ENCODE results near the gene RAB30. TPM values are rescaled to one million over a fixed set of nuclear protein-coding genes. Genes with fewer than 3 reads are reported as not detected.
"Not testable (repeated sequence)": the region's sequence is repeated elsewhere in the genome, so short reads cannot be mapped to it uniquely, and the experiment has no call there.

RAB30 gene
- total RNA-seq, 2 experiments from 2014 or later, result 9.9 to 10.2 TPM

GRCh38 chr11:83011333-83012167 is 60.1 kb downstream of the RAB30 start:
- Mint-ChIP-seq H3K36me3 (ENCODE audit: low read depth) (no peaks in the 10 kb centered on the region), H3K27me3 (no peaks in the 10 kb centered on the region), H3K27ac (no peak overlapping the region), H3K4me1 (peaks cover 19% of the 10 kb centered on the region), H3K9me3 (no peaks in the 10 kb centered on the region), H3K4me3 (no peak overlapping the region)
- POLR2A ChIA-PET, result no interaction called here
- CTCF ChIA-PET, result no interaction called here
- DNase-seq, result no peak

- ChIA-PET POLR2A (no interaction called here), CTCF (no interaction called here)
- no peak for DNase-seq
- H3K27ac Mint-ChIP-seq, result no peak overlapping the region
- H3K4me3 Mint-ChIP-seq, result no peak overlapping the region
- no peaks in the 10 kb centered on the region for H3K27me3 Mint-ChIP-seq
- no peaks in the 10 kb centered on the region for H3K36me3 Mint-ChIP-seq (ENCODE audit: low read depth)
- H3K4me1 Mint-ChIP-seq, result peaks cover 30% of the 10 kb centered on the region
- no peaks in the 10 kb centered on the region for H3K9me3 Mint-ChIP-seq
These were observed 61.7 kb downstream of the RAB30 start for GRCh38 chr11:83009999-83010398.

- H3K27ac Mint-ChIP-seq; H3K27me3 Mint-ChIP-seq; H3K4me3 Mint-ChIP-seq; DNase-seq; H3K9me3 Mint-ChIP-seq; H3K36me3 Mint-ChIP-seq (ENCODE audit: low read depth); POLR2A ChIA-PET: not testable (repeated sequence)
- CTCF ChIA-PET, result interaction anchor here (1.0 kb wide), 1 partner anchor 80 kb away, joined by 3 read pairs; no protein-coding TSS in a partner anchor
- peaks cover 34% of the 10 kb centered on the region for H3K4me1 Mint-ChIP-seq
These were observed 62.6 kb downstream of the RAB30 start for GRCh38 chr11:83009136-83009535.

- POLR2A ChIA-PET, result no interaction called here
- H3K27me3 Mint-ChIP-seq, result no peaks in the 10 kb centered on the region
- H3K27ac Mint-ChIP-seq, result no peak overlapping the region
- peaks cover 34% of the 10 kb centered on the region for H3K4me1 Mint-ChIP-seq
- no peak overlapping the region for H3K4me3 Mint-ChIP-seq
- H3K36me3 Mint-ChIP-seq (ENCODE audit: low read depth), result no peaks in the 10 kb centered on the region
- CTCF ChIA-PET, result interaction anchor here (1.0 kb wide), 1 partner anchor 80 kb away, joined by 3 read pairs; no protein-coding TSS in a partner anchor
- DNase-seq, result no peak
- H3K9me3 Mint-ChIP-seq, result no peaks in the 10 kb centered on the region
These were observed 63.1 kb downstream of the RAB30 start for GRCh38 chr11:83008581-83008923.

GRCh38 chr11:83007909-83008580 is 63.7 kb downstream of the RAB30 start:
- Mint-ChIP-seq H3K27ac (no peak overlapping the region), H3K36me3 (ENCODE audit: low read depth) (no peaks in the 10 kb centered on the region), H3K27me3 (no peaks in the 10 kb centered on the region), H3K4me3 (no peak overlapping the region), H3K9me3 (no peaks in the 10 kb centered on the region), H3K4me1 (peaks cover 34% of the 10 kb centered on the region)
- ChIA-PET CTCF (interaction anchor here (1.0 kb wide), 1 partner anchor 81 kb away, joined by 3 read pairs; no protein-coding TSS in a partner anchor), POLR2A (no interaction called here)
- DNase-seq, result no peak

GRCh38 chr11:83007477-83007876 is 64.2 kb downstream of the RAB30 start:
- ChIA-PET CTCF (interaction anchor here (1.6 kb wide), 1 partner anchor 12 kb away, joined by 5 read pairs; no protein-coding TSS in a partner anchor), POLR2A (interaction anchor here (0.9 to 1.3 kb wide), 3 partner anchors 10 to 63 kb away, joined by 3 to 6 read pairs (median 3); no protein-coding TSS in a partner anchor)
- Mint-ChIP-seq H3K9me3 (no peaks in the 10 kb centered on the region), H3K36me3 (ENCODE audit: low read depth) (no peaks in the 10 kb centered on the region), H3K4me1 (peaks cover 34% of the 10 kb centered on the region), H3K27me3 (no peaks in the 10 kb centered on the region), H3K27ac (no peak overlapping the region), H3K4me3 (no peak overlapping the region)
- DNase-seq, result no peak

GRCh38 chr11:83006877-83007330 is 64.8 kb downstream of the RAB30 start:
- DNase-seq, result no peak

GRCh38 chr11:83004746-83005556 is 66.7 kb downstream of the RAB30 start:
- Mint-ChIP-seq H3K36me3 (ENCODE audit: low read depth) (no peaks in the 10 kb centered on the region), H3K4me1 (peaks cover 41% of the 10 kb centered on the region), H3K9me3 (no peaks in the 10 kb centered on the region), H3K27ac (no peak overlapping the region), H3K27me3 (no peaks in the 10 kb centered on the region), H3K4me3 (no peak overlapping the region)
- DNase-seq, result no peak
- ChIA-PET POLR2A (interaction anchor here (0.6 kb wide), 1 partner anchor 189 kb away, joined by 3 read pairs; no protein-coding TSS in a partner anchor), CTCF (interaction anchor here (0.6 kb wide), 1 partner anchor 199 kb away, joined by 3 read pairs; no protein-coding TSS in a partner anchor)

More at GRCh38 chr11:83006877-83007330, 64.8 kb downstream of the RAB30 start:
- H3K9me3 Mint-ChIP-seq, result no peaks in the 10 kb centered on the region
- no peak overlapping the region for H3K4me3 Mint-ChIP-seq
- no peak overlapping the region for H3K27ac Mint-ChIP-seq
- H3K27me3 Mint-ChIP-seq, result no peaks in the 10 kb centered on the region
- POLR2A ChIA-PET, result interaction anchor here (0.9 to 1.3 kb wide), 3 partner anchors 9 to 64 kb away, joined by 3 to 6 read pairs (median 3); no protein-coding TSS in a partner anchor
- peaks cover 38% of the 10 kb centered on the region for H3K4me1 Mint-ChIP-seq
- CTCF ChIA-PET, result interaction anchor here (1.6 kb wide), 1 partner anchor 11 kb away, joined by 5 read pairs; no protein-coding TSS in a partner anchor
- no peaks in the 10 kb centered on the region for H3K36me3 Mint-ChIP-seq (ENCODE audit: low read depth)

- ChIA-PET POLR2A (no interaction called here), CTCF (no interaction called here)
- Mint-ChIP-seq H3K36me3 (ENCODE audit: low read depth) (no peaks in the 10 kb centered on the region), H3K27me3 (no peaks in the 10 kb centered on the region), H3K27ac (no peak overlapping the region), H3K4me1 (peaks cover 40% of the 10 kb centered on the region), H3K4me3 (no peak overlapping the region), H3K9me3 (no peaks in the 10 kb centered on the region)
- no peak for DNase-seq
These were observed 69.2 kb downstream of the RAB30 start for GRCh38 chr11:83002522-83002921.

GRCh38 chr11:83002053-83002452 is 69.6 kb downstream of the RAB30 start:
- ChIA-PET CTCF (no interaction called here), POLR2A (no interaction called here)
- Mint-ChIP-seq H3K27me3 (no peaks in the 10 kb centered on the region), H3K36me3 (ENCODE audit: low read depth) (no peaks in the 10 kb centered on the region), H3K27ac (no peak overlapping the region), H3K4me3 (no peak overlapping the region), H3K4me1 (peaks cover 42% of the 10 kb centered on the region), H3K9me3 (no peaks in the 10 kb centered on the region)
- DNase-seq, result no peak

- Mint-ChIP-seq H3K27ac (no peak overlapping the region), H3K36me3 (ENCODE audit: low read depth) (no peaks in the 10 kb centered on the region), H3K4me3 (no peak overlapping the region), H3K9me3 (no peaks in the 10 kb centered on the region), H3K4me1 (peaks cover 46% of the 10 kb centered on the region), H3K27me3 (no peaks in the 10 kb centered on the region)
- DNase-seq, result no peak
- CTCF ChIA-PET, result interaction anchor here (0.7 kb wide), 1 partner anchor 16 kb away, joined by 3 read pairs; no protein-coding TSS in a partner anchor
- POLR2A ChIA-PET, result interaction anchor here (1.5 kb wide), 1 partner anchor 99 kb away, joined by 4 read pairs; the partner anchor contains the start of gene DDIAS
These were observed 71.3 kb downstream of the RAB30 start for GRCh38 chr11:83000381-83000780.

GRCh38 chr11:82999232-82999631 is 72.5 kb downstream of the RAB30 start:
- Mint-ChIP-seq H3K27me3 (no peaks in the 10 kb centered on the region), H3K36me3 (ENCODE audit: low read depth) (peaks cover 2% of the 10 kb centered on the region), H3K4me1 (peaks cover 39% of the 10 kb centered on the region), H3K27ac (no peak overlapping the region), H3K4me3 (no peak overlapping the region), H3K9me3 (no peaks in the 10 kb centered on the region)
- ChIA-PET CTCF (no interaction called here), POLR2A (interaction anchor here (1.0 to 1.2 kb wide), 2 partner anchors 78 to 99 kb away, joined by 3 read pairs; partner anchors contain the start of gene PRCP)
- no peak for DNase-seq

Measured in activated CD4-positive, alpha-beta memory T cell treated with anti-CD3 and anti-CD28 coated beads, Interleukin-2, amount 10 ng/mL, durations not matched to agents 7 days and 5 days (primary cell).